ENCODE results near the gene PIP4K2A.
"Not testable (repeated sequence)": the region's sequence is repeated elsewhere in the genome, so short reads cannot be mapped to it uniquely, and the experiment has no call there.

PIP4K2A gene

DNA sequence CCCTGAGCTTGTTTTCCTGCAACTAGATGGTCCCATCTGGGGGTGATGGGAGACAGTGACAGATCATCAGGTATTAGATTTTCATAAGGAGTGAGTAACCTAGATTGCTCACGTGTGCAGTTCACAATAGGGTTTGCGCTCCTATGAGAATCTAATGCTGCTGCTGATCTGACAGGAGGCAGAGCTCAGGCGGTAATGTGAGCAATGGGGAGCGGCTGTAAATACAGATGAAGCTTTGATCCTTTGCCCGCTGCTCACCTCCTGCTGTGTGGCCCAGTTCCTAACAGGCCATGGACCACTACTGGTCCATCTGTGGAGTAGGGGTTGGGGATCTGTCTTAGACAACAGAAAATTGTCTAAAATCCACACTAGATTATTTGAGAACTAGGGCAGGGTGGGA is 22.3 kb downstream of the PIP4K2A start:
- not testable (repeated sequence) for DNase-seq

DNA sequence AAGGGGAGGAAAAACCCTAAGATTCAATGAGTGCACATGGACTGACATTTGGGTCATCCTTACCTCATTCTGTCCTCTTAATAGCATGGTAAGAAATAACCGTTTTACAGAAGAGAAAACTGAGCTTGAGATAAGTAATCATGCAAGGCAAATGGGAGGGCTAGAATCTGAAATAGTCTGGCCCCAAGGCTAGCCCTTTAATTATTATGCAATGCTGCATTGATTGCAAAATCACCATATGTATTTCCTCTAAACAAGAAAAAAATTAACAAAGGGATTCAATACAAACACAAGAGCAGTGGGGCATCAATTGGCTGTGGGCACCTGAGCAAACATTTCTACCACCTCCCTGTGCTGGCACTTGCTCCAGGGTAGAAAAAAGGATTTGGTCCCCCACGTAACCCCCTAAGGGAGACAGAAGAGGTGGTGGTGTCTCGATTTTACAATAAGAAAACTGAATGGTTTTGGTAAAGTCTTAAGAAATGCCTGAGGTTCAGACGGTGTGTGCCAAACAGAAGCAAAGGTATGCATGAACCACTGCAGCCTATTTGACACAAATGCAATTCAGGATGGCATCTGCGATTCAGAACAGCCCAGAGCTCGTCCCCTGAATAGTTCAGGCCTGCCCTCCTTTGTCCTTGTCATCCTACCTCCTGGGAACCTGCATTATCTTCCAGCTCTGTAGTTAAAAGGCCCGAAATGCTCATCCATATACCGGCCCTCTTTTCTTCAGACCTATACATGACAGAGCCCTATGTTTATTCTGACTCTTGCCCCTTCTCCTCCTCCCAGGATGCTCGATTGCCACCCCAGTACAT is 23.6 kb downstream of the PIP4K2A start:
- peak; percentile 65 for DNase-seq

DNA sequence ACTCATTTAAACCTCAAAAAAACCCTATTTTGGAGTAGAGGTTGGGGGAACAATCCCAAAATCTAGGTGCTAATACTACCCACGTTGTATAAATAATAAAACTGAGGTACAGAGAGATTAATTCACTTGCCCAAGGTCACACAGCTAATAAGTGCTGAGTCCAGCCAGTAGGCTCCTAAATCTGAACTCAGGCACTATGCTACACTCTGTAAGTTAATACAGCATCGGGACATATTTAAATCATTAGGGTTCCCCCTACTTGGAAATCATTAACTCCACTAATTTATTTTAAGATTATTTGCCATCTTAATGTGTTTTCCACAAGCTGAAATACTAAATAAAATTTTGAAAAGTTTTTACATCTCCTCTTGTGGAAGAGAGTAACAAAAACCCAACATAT is 24.2 kb downstream of the PIP4K2A start:
- DNase-seq: no peak

DNA sequence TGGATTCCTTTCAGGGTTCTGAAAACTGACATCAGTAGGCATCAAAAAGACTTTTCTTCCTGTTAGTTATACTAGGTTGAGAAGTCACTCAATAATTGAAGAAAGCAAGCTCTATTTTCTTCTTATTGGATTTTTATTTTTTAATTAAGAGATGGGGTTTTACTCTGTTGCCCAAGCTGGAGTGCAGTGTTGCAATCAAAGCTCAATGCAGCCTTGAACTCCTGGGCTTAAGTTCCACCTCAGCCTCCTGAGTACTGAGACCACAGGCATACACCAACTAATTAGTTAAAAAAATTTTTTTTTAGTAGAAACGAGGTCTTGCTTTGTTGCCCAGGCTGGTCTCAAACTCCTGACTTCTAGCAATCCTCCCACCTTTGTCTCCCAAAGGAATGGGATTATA is 28.0 kb downstream of the PIP4K2A start:
- DNase-seq: no peak

DNA sequence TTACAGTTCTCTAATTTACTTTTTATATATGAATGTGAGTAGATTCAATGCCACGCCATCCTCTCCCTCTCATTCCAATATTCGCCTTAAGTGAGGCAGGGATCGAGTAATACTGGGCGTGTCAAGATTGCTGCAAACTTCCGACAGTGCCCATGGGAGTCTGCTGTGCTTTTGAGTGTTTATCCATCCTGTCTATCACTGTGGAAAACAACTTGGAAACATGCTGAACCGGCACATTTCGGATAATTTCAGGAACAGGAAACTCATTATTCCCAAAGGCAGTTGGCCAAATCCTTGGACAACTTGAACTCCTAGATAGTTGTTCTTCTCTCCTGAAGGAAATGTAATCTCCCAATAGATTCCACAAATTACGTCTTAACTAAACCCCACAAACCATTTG is 28.5 kb downstream of the PIP4K2A start:
- no peak for DNase-seq

DNA sequence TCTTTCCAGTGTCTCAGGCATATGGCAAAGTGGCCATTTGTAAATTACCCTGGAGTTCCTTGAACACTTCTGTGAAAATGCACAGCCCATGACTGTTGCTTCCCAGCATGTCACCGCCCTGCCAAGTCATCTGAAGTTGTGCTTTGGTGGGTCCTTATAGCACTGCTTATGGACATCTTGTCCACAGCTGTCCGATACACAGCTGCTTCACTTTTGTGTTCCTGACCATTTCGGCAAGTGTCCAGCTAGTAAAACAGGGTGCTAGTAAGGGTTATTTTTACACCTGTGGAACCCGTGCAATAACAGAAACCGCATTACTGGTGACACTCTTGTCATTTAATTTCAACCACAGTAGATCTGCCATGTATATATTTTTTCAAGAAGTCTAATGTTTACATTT is 29.7 kb downstream of the PIP4K2A start:
- no peak for DNase-seq

DNA sequence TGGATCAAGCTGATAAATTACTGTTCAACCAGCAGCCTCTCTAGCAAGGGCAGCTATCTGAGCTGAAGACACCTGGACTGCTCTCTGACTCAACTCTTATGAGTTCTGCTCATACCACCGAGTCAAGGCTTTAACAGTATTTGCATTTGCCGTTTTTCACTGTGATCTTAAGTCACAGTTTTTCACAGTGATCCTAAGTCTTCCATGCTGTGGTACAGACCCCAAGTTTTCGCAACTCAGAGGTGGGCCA is 31.3 kb downstream of the PIP4K2A start:
- DNase-seq: no peak

DNA sequence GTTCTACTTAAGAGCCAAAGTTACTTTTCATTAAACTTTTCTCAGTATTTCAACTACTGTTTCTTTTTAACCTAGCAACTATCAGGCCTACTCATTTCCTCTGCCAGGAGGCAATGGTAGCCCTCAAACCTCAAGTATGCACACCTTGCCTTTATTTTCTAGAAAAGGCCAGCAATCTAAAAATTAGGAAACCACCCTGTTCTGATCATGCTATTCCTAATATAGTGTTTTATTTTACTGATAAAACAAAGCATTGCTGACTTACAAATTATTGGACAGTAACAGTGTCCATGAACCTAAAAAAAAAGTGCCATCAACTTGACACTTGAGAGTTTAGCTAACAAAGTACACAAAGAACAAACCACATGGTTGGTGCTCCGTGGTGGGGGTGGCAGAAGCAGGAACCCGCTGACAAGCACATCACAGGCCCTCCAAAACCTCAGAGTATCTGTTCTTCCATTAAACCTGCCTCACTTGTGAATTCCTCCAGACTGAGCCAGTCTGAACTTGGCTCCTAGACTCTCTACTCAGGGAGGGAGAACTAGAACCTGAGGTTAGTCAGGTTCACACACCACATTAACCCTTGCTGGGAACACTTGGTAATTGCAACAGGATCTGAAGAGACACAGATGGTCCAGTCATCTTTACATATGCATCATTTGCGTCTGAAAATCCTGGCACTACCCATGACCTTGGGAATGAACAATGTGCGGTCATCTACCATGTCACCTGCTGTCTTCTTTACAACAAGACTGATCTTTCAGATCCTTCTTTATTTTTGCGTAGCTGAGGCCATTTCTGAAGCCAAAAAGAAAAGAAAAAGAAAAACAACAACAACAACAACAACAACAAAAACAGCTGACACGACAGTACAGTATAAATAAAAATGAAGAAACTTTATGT is 31.9 kb downstream of the PIP4K2A start:
- DNase-seq: no peak

DNA sequence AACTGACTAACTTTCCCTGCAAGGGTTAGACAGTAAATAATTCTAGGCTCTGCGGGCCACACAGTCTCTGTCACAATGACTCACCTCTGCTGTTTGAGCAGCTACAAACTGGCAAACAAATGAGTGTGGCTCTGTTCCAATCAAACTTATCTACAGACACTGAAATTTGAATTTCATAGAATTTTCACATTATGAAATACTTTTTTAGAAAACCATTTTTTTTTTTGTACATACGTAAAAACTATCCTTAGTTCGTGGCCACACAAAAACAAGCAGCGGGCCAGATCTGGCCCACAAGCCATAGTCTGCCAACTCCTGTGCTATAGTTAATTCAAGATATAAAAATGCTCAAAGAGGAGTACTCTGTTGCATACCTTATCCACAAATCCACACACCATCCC is 32.6 kb downstream of the PIP4K2A start:
- DNase-seq: no peak

DNA sequence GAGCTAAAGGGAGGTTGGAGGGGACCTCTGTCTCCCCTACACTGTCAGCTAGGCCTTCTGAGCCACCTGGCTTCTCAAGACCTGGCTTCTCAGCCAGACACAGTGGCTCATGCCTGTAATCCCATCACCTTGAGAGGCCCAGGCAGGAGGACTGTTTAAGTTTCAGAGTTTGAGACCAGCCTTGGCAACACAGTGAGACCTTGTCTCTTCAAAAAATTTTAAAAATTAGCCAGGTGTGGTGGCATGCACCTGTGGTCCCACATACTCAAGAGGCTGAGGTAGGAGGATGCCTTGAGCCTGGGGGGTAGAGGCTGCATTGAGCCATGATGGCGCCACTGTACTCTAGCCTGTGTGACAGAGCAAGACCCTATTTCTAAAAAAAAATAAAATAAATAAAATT is 33.1 kb downstream of the PIP4K2A start:
- no peak for DNase-seq

DNA sequence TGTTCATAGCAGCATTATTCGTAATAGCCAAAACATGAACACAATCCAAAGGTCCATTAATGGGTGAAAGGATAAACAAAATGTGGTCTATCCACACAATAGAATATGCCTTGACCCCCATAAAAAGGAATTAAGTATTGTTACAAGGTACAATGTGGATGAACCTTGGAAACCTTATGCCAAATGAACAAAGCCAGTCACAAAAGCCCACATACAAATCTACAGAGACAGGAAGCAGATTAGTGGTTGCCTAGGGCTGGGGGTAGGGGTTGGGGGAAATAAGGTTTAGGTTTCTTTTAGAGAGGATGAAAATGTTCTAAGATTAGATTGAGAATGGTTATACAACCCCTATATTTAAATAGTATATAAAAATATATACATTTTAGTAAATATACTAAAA is 34.8 kb downstream of the PIP4K2A start:
- no peak for DNase-seq

DNA sequence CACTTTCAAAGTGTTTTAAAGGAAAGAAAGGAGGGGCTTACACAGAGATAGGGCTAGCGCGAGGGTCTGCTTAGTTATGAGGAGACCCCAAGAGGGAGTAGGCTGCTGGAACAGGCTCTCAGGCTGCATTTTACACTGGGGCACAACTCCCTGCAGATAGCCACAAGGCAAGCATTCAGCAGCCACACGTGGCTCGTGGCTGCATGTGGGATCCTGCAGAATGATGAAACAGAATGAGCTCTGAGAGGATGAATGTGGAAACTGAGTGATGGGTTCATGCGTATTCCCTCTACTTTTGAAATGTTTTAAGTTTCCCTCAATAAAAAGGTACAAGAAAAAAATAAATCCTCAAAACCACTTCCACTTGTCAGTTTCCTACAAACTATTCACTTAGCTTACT is 37.0 kb downstream of the PIP4K2A start:
- DNase-seq: no peak

DNA sequence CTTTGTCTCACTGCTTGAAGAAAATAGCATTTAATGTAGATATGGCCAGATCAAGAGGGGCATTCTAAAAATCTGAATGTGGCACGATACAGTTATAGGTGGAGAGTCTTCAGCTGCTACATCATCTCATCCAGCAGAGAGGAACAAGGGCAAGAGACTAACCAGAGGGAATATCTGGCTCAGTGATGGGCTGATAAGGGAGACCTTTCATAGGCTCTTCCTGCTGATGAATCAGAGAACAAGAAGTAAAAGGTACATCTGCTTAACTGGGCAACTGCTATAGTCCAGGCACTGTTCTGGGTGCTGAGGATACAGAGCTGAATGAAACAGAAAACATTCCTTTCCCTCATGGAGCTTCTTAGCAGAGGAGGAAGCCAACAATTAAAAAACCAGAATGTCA is 37.9 kb downstream of the PIP4K2A start:
- no peak for DNase-seq

DNA sequence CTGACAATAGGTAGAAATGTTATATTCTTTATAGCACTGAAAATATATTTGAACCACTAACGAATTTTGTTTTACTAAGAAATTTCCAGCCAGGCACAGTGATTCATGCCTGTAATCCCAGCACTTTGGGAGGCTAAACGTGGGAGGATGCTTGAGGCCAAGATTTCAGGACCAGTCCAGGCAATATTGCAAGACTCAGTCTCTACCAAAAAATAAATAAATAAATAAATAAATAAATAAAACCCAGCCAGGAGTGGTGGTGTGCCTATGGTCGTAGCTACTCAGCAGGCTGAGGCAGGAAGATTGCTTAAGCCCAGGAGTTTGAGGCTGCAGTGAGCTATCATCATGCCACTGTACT is 39.8 kb downstream of the PIP4K2A start:
- no peak for DNase-seq

DNA sequence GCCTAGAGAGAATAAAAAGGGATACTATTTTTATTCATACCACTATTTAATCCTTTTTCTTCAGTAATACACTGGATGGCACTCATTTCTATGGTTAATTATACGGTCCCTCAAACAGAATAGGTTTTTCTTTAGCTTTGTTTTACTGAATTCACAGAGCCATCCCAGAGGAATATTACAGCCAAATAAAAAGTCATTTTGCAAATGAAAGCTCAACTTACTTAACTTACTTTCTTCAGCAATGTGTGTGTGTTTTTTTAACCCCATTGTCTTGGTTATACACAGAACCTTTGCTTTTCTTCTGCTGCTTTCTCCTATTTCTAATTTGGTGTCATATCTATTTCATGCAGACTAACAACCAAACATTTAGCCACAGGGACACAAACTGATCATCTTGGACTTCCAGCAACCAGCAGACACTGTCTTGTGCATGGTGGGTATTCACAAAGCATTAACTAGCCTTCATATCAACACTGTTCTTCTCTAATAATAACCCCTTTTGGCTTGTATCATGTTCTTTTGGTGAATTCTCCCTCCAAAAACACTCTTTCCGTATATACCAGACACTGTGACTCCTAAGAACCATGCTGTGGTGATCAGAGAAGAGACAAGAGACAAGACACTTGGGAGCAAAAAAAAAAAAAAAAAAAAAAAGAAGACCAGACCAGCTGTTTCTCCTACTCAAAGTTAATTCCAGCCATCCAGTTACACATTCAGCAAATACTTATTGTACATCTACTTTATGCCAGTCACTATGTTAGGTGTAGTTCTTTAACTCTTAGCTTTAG is 40.4 kb downstream of the PIP4K2A start:
- DNase-seq: no peak

DNA sequence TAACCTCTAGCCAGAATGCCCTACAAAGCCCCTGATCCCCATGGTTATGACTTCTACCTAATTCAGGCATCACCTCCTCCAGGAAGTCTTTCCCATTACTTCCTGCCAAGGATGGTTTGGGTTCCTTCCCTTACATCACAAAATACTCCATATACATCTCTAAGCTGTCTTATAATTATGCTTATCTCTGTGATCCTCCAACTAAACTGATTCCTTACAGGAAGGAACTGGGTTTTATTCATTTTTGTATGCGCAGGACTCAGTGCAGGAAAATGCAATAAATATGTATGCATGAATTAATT is 41.3 kb downstream of the PIP4K2A start:
- no peak for DNase-seq

DNA sequence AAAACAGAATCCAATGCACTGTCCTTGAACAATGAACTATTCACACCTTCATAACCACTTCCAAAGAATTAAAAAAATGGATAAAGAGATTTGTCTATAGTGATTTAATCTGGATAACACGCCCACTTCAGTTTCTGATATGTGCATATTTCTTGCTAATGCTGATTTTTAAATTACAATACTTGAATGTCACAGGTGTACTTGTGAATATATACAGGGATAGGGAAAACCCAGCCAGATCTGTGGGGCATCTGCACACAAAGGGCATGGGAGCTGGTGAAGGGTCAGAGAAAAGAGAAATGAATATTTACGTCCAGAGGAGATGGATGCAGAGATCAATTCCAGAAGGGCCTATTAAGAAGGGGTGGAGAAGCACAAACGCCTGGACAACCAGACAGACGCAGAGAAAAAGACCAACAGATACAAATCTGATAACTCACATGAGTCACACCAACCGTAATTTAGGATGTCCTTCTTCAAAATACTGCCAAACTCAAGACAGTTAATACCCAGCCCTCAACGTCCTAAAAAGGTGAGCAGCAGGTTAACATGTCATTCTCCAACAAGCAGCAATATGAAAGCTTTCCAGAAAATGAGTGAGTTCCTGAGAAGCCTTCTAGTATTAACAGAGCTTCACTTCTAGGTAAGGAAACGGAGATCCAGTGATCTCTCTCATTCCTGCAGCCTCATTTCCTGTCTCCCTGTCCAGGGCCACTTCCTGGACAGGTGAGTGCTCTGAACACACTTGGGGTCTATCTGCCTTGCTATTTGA is 41.9 kb downstream of the PIP4K2A start:
- no peak for DNase-seq

DNA sequence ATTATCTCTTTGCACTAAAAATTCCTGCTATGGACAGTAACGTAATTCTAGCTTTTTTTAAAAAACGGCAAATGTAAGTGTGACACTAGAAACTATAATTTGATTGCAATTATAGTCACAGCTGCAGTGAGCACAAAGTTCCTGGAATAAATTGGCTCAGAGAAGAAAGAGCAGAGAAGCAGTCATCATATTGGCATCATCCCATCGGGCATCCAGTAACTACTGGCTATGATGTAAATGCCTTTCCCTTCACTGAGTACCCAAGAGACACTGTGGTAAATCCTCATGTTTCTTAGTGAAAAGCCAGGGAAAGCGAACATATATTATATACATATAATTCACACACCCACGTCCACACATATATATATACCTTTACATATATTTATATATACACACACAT is 43.6 kb downstream of the PIP4K2A start:
- DNase-seq: peak; percentile 20

DNA sequence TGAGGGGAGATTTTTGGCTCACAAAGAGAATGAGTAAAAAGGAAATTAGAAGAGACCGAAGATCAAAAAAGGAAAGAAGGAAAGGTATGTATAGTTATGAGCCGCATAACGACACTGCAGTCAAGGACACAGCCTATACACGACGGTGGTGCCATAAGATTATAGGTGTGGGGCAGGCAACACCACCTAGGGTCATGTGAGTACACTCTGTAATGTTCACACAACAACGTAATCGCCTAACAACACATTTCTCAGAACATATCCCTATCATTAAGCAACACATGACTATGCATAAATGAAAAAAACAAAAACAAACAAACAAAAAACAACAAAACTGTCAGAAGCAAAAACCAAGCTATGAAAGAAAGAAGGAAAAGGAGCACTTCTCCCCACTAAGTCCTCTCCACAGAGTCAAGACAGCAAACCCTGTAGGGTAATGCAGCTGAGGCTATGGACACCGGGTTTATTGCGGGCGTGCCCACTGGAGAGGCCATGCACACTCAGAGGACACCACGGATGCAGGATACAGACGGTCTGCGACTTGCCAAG is 45.1 kb downstream of the PIP4K2A start:
- peak; percentile 16 for DNase-seq

DNA sequence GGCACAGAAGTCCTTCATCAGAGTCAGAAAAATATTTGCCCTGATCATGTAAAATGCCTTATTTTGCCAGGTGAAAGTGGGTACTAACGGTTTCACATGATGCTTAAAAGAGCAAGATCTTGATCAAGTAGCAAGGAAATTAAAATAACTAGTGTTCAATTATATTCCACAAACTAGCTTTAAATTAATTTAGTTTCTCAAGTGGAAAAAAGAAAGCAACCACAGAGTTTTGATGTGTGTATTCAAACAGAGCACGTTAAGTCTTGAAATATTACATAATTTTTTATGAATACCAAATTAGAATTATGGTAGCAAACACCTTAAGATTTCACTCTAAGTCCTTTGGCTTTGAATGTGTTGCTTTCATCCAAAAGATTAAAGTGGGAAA is 47.3 kb downstream of the PIP4K2A start:
- DNase-seq: no peak

DNA sequence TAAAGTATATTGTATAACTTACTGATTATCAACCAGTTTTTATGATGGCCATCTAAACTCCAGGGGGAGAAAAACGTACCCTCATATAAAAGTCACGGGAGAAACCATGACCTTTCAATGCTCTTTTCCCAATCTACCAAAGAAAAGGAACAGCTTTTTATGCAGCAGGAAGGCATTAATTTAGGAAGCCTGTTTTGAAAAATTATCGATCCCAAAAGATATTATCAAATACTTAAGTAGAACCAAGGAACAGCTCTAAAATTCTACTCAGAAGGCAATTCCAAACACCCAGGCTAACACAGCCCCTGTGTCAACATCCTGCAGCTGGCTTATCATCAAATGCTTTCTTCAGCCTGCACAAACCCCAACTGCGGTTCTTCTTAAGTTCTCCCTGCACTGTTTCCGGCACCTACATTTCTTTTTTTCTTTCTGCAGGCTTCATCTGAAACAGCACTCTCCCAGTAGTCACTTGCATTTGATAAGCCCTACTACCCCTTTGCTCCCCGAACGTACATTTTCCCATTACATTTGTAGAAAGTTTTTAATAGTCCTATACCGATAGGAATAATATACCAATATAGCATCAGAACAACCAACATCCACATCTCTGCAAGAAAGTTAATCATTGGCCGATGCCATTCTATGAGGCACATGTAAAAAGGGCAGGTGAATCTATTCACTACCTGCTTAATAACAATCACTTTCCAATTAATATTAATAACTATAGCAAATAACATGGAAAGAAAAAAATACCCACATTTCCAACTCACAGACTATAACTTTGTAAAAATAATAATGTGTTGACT is 47.9 kb downstream of the PIP4K2A start:
- peak; percentile 16 for DNase-seq

DNA sequence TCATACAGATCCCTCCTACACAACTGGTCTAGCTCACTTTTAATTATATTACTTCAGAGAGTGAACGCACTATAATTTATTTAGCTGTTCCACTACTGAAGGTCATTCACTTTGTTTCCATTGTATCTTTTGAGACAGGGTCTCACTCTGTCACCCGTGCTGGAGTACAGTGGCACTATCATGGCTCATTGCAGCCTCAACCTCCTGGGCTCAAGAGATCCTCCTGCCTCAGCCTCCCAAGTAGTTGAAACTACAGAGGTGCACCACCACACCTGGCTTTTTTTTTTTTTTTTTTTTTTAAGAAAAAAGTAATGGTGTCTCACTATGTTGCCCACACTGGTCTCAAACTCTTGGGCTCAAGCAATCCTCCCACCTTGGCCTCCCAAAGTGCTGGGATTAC is 49.0 kb downstream of the PIP4K2A start:
- no peak for DNase-seq
